ENCODE results near the gene DUS1L.

Gene DUS1L

GRCh38 chr17:82105882-82106687, 40.5 kb upstream of the DUS1L start:
- no peak; the same call in 1 of the 2 replicates for TF ChIP-seq CTCF (conservative IDR thresholded peaks at IDR 0.05)
- TF ChIP-seq ZFX (IDR thresholded peaks at IDR 0.05): peak; percentile 78; the same call in 1 of the 2 replicates
- H3K27ac ChIP-seq: peak overlapping the region; percentile 100

DNA sequence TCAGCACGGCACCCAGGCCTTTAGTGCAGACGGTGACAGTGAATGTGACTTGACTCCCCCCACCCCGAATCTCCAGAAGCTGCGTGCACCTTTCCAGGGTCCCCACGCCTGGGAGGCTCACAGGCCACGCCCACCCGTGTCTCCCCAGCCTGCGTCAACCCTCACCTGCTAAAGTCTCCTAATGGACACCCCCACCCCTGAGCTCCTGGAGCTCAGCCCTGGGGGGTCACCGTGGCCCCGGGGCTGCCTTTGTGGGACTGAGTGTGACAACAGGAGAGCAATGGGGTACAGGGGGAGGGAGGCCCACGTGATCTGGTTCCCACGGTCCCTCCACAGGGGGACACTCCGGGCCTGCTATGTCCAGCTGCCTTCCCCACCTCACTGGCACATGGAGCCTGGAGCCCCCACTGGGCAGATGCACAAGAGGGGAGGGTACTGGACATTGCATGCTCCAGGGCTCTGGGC, 39.8 kb upstream of the DUS1L start:
- TF ChIP-seq CTCF (conservative IDR thresholded peaks at IDR 0.05): no peak
- no peak for TF ChIP-seq ZFX (IDR thresholded peaks at IDR 0.05)
- peak overlapping the region; percentile 100 for H3K27ac ChIP-seq

GRCh38 chr17:82104797-82105416, 39.3 kb upstream of the DUS1L start:
- peak overlapping the region; percentile 100 for H3K27ac ChIP-seq
- TF ChIP-seq CTCF (conservative IDR thresholded peaks at IDR 0.05): no peak
- no peak for TF ChIP-seq ZFX (IDR thresholded peaks at IDR 0.05)

GRCh38 chr17:82103553-82104451, 38.2 kb upstream of the DUS1L start:
- peak overlapping the region; percentile 100 for H3K27ac ChIP-seq

DNA sequence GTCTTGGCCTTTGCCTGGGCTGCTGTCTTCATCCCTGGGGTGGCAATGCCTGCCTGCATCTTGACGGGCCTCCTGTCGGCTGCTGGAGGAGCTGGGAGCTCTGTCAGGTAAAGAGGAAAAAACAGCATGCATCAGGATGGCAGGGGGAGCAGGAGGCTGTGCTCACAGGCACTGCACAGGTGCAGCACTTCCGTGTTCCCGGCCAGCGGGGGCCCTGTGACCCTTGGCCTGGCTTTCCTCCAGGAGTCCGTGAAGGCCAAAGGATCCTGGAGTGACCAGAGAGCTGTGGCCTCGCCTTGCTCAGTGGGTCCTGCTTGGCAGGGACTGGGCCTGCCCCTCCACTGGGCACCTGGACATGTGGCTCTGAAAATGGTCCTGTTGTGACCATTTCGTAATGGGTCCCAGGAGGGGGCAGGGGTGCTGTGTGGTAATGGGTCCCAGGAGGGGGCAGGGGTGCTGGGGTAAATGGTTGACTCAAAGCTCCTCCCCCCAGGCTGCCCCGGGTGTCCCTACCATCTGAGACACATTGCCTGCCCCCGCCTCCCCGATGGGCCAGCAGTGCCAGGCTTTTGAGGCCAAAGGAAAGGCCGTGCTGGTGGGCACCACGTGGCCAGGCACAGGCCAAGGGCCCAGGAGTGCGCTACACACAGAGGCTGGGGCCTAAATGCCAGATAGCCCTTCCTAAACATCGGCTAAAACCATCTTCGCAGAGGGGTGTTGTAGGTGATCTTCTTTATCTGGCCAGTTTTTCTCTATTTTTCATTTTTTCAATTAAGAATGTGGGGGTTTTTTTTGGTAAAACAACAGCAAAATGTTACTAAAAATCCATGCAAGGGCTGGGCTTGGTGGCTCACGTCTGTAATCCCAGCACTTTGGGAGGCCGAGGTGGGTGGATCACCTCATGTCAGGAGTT, 36.4 kb upstream of the DUS1L start:
- H3K27ac ChIP-seq: peak overlapping the region; percentile 100

More at GRCh38 chr17:82103553-82104451, 38.2 kb upstream of the DUS1L start:
- no peak for TF ChIP-seq ZFX (IDR thresholded peaks at IDR 0.05)
- no peak for TF ChIP-seq CTCF (conservative IDR thresholded peaks at IDR 0.05)

More for the DNA sequence above, 36.4 kb upstream of the DUS1L start:
- no peak for TF ChIP-seq CTCF (conservative IDR thresholded peaks at IDR 0.05)
- TF ChIP-seq ZFX (IDR thresholded peaks at IDR 0.05): no peak
